IMR-90 (cell line): Measurements from ENCODE around the gene CDK5R1. TPM values are rescaled to one million over a fixed set of nuclear protein-coding genes. Genes with fewer than 3 reads are reported as not detected.

Experiments used
- ATAC-seq: fragments of 200-7000 bp; cut with Tn5 transposase; 2 replicates; pipeline ENCODE4 v1.9.1; 2020; ENCODE audit warnings: low read depth, mild to moderate bottlenecking, moderate library complexity
- BruUV-seq: library from RNA; stranded (reverse); fragments of 400-500 nt; replicated peaks from 2 replicates; lab custom pipeline; 2021; lab: Mats Ljungman, UMichigan
- CTCF ChIA-PET: fragments of 300-600 bp; formaldehyde crosslinking; extraction: SDS; loops from one replicate; lab custom pipeline; 2021; ENCODE audit warnings: antibody characterized with exemption; lab: Yijun Ruan, JAX
- POLR2A ChIA-PET: fragments of 300-600 bp; sonication (Branson Sonifier 250); formaldehyde crosslinking; loops from one replicate; lab custom pipeline; 2022; ENCODE audit warnings: antibody characterized with exemption; ENCODE audit not compliant: unreplicated experiment; lab: Charles Lee
- DNase-seq: peaks from one replicate; pipeline ENCODE4 v3.0.0; 2013
- H2AFZ ChIP-seq: replicated peaks from 2 replicates; pipeline ENCODE3; 2013; ENCODE audit warnings: low read length, mild to moderate bottlenecking; ENCODE audit not compliant: poor library complexity
- H2AK5ac ChIP-seq: 2 replicates; pipeline ENCODE4 v1.6.1; 2013; ENCODE audit warnings: low read depth, low read length, inconsistent platforms
- H2AK9ac ChIP-seq: replicated peaks from 2 replicates; pipeline ENCODE3; 2013; ENCODE audit warnings: mild to moderate bottlenecking, low read depth, low read length, moderate library complexity; ENCODE audit not compliant: poor library complexity
- H2BK120ac ChIP-seq: 2 replicates; pipeline ENCODE4 v1.6.1; 2013; ENCODE audit warnings: low read depth, low read length, inconsistent platforms
- H2BK15ac ChIP-seq: 3 replicates; pipeline ENCODE4 v1.6.1; 2013; ENCODE audit warnings: low read depth, low read length, inconsistent platforms
- H2BK20ac ChIP-seq: 2 replicates; pipeline ENCODE4 v1.6.1; 2013; ENCODE audit warnings: low read depth, mild to moderate bottlenecking, inconsistent platforms, low read length, moderate library complexity
- H2BK5ac ChIP-seq: 2 replicates; pipeline ENCODE4 v1.6.1; 2013; ENCODE audit warnings: mild to moderate bottlenecking, low read depth, low read length, inconsistent platforms; ENCODE audit not compliant: poor library complexity, severe bottlenecking
- H3K14ac ChIP-seq: replicated peaks from 2 replicates; pipeline ENCODE4 v1.6.1; 2013; ENCODE audit warnings: low read depth, low read length, inconsistent platforms
- H3K18ac ChIP-seq: 2 replicates; pipeline ENCODE4 v1.6.1; 2013; ENCODE audit warnings: low read depth, low read length, control low read depth
- H3K23ac ChIP-seq: 2 replicates; pipeline ENCODE4 v1.6.1; 2013; ENCODE audit warnings: low read depth, low read length, inconsistent platforms
- H3K27ac ChIP-seq: 2 replicates; pipeline ENCODE4 v1.5.1; 2013; ENCODE audit warnings: mild to moderate bottlenecking, control low read depth, low read length; ENCODE audit not compliant: insufficient read depth
- H3K27me3 ChIP-seq: 2 replicates; pipeline ENCODE4 v1.6.1; 2013; ENCODE audit warnings: low read length; ENCODE audit not compliant: control insufficient read depth, insufficient read depth
- H3K36me3 ChIP-seq: 2 replicates; pipeline ENCODE4 v1.6.1; 2013; ENCODE audit warnings: low read length, mixed read lengths; ENCODE audit not compliant: control insufficient read depth, insufficient read depth
- H3K4ac ChIP-seq: 2 replicates; pipeline ENCODE4 v1.6.1; 2013; ENCODE audit warnings: low read depth, low read length, inconsistent platforms
- H3K4me1 ChIP-seq: 2 replicates; pipeline ENCODE4 v1.6.1; 2013; ENCODE audit warnings: low read length, mixed read lengths; ENCODE audit not compliant: control insufficient read depth, insufficient read depth
- H3K4me2 ChIP-seq: 2 replicates; pipeline ENCODE4 v1.6.1; 2013; ENCODE audit warnings: low read depth, mild to moderate bottlenecking, control low read depth, low read length, moderate library complexity
- H3K4me3 ChIP-seq: 2 replicates; pipeline ENCODE4 v1.5.1; 2013; ENCODE audit warnings: low read depth, mild to moderate bottlenecking, control low read depth, low read length, moderate library complexity; ENCODE audit not compliant: insufficient read depth
- H3K56ac ChIP-seq: 2 replicates; pipeline ENCODE4 v1.6.1; 2013; ENCODE audit warnings: low read length, inconsistent platforms; ENCODE audit not compliant: insufficient read depth; ENCODE audit errors: extremely low read depth
- H3K79me1 ChIP-seq, 2 experiments: 2 replicates each; pipeline ENCODE4 v1.6.1; 2013; ENCODE audit warnings: low read length in 2 of 2, inconsistent platforms in 1 of 2, low read depth in 1 of 2
- H3K9ac ChIP-seq: 2 replicates; pipeline ENCODE4 v1.6.1; 2013; ENCODE audit warnings: low read depth, low read length, control low read depth
- H3K9me1 ChIP-seq: 2 replicates; pipeline ENCODE4 v1.6.1; 2013; ENCODE audit warnings: low read length, inconsistent platforms; ENCODE audit not compliant: insufficient read depth
- H3K9me3 ChIP-seq: 2 replicates; pipeline ENCODE4 v1.6.1; 2013; ENCODE audit warnings: low read length; ENCODE audit not compliant: control insufficient read depth, insufficient read depth
- H4K20me1 ChIP-seq: 2 replicates; pipeline ENCODE4 v1.6.1; 2013; ENCODE audit warnings: low read length, inconsistent platforms; ENCODE audit not compliant: insufficient read depth
- H4K5ac ChIP-seq: 2 replicates; pipeline ENCODE4 v1.6.1; 2013; ENCODE audit warnings: mild to moderate bottlenecking, low read depth, low read length, control low read depth
- H4K8ac ChIP-seq, 2 experiments: 2 replicates each; pipeline ENCODE4 v1.6.1; 2013; ENCODE audit warnings: low read depth in 2 of 2, low read length in 2 of 2, control low read depth in 1 of 2, inconsistent platforms in 1 of 2
- H4K91ac ChIP-seq: 2 replicates; pipeline ENCODE4 v1.6.1; 2013; ENCODE audit warnings: low read depth, low read length, inconsistent platforms; ENCODE audit not compliant: insufficient read depth
- BHLHE40 ChIP-seq: fragments of 150-350 bp; IDR thresholded peaks from 2 replicates; pipeline ENCODE4 v1.6.1; 2016; ENCODE audit warnings: mild to moderate bottlenecking, low read depth, low read length
- MAZ ChIP-seq: IDR thresholded peaks from 2 replicates; pipeline ENCODE4 v1.6.1; 2012; ENCODE audit warnings: low read depth, mild to moderate bottlenecking, low read length, improper control_type of control experiment, moderate library complexity, borderline replicate concordance
- RCOR1 ChIP-seq: IDR thresholded peaks from 2 replicates; pipeline ENCODE4 v1.6.1; 2012; ENCODE audit warnings: mild to moderate bottlenecking, low read length, improper control_type of control experiment; ENCODE audit not compliant: insufficient replicate concordance
- WGBS, 2 experiments: methylation state at CpG; one replicate each; pipeline versions ENCODE4 v1.1.5 to v1.1.7; 2013; ENCODE audit warnings: missing lambda C conversion rate in 2 of 2; ENCODE audit not compliant: insufficient read length in 1 of 2; ENCODE audit errors: extremely low coverage in 2 of 2; 5-methylcytosine and 5-hydroxymethylcytosine counted together
- dilution Hi-C: fragments of 300-500 bp; cut with HindIII; formaldehyde crosslinking; loops from one replicate; pipeline ENCODE4 v1.14.3; 2018; ENCODE audit warnings: low sequenced_read_pairs; ENCODE audit not compliant: unreplicated experiment
- in situ Hi-C: fragments of 300-500 bp; cut with MboI; formaldehyde crosslinking; loops from 3 replicates; pipeline ENCODE4 v1.14.3; 2019; ENCODE audit warnings: low sequenced_read_pairs, inconsistent platforms, mixed read lengths
- intact Hi-C: fragments of 100-400 bp; cut with micrococcal nuclease; formaldehyde crosslinking; loops from 2 replicates; pipeline ENCODE4 v1.10.0; 2022
- polyA plus RNA-seq, 3 experiments: library from polyadenylated mRNA; depleted of rRNA; stranded (reverse); fragments of >200 nt; gene quantifications; 2 replicates each; pipeline ENCODE4 v1.2.3, GENCODE V29; 2012; ENCODE audit warnings: low replicate concordance in 1 of 3
- total RNA-seq: library from RNA; depleted of rRNA; stranded (reverse); fragments of >200 nt; gene quantifications from 2 replicates; pipeline ENCODE4 v1.2.3, GENCODE V29; 2012
- TF ChIP-seq, protein P1 (sequence below): fragments of 150-350 bp; IDR thresholded peaks from 2 replicates; pipeline ENCODE4 v1.6.1; 2017; ENCODE audit warnings: mild to moderate bottlenecking, antibody characterized with exemption, low read length, low read depth
- TF ChIP-seq, protein P2 (sequence below): fragments of 150-350 bp; IDR thresholded peaks from 2 replicates; pipeline ENCODE4 v1.6.1; 2016; ENCODE audit warnings: low read depth, mild to moderate bottlenecking, low read length, moderate library complexity, borderline replicate concordance

Gene CDK5R1
- total and polyA plus RNA-seq, 2 of the 4 experiments (the other 2 are of a cell fraction) = 0.36 to 0.74 TPM

DNA sequence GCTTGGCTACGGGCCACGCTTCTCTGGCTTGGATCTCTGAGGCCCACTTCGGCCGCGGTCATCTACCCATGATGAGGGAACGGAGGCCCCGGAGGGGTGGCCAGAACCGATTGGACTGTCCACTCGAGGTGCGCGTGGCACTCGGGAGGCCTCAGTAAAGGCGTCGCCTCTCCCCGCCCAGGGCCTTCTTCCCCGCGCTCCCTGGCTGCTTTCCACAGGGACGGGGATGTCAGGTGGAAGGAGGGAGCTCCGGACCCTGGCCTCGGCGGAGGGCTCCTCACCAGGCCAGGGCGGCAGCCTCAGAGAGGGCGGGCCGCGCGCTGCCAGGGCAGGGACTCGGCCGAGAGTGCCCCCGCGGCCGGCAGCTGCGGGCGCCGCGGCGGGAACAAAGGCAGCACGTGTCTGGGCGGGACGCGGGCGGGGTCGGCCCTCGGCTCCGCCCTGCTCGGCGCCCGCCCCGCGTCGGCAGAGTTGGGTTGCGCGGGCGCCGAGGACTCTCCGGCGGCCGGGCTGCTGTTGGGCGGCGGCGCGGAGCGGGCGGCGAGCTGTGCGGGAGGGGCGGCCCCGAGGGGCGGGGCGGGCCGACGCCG, 587 bp upstream of the CDK5R1 start:
- ChIA-PET POLR2A (interaction anchor here (0.6 kb wide), 1 partner anchor 37 kb away, joined by 3 read pairs; no protein-coding TSS in a partner anchor), CTCF (no interaction called here)
- Histone ChIP-seq H4K8ac (peak overlapping the region; percentile 43 to 52; a peak in 1 of 4 replicates), H3K79me1 (peaks cover 0 to 6% of the 10 kb centered on the region in 2 experiments; a peak in 2 of 4 replicates), H3K27ac (no peak overlapping the region; the same call in 1 of the 2 replicates), H3K36me3 (peaks cover 9% of the 10 kb centered on the region; the same call in 1 of the 2 replicates), H3K4me3 (peak overlapping the region; percentile 91), H3K4me1 (peaks cover 5% of the 10 kb centered on the region; the same call in 1 of the 2 replicates), H4K20me1 (peaks cover 4% of the 10 kb centered on the region; the same call in 1 of the 2 replicates), H3K9ac (no peak overlapping the region), H2AK5ac (0 out of 2 replicates have a peak overlapping the region, but pooled peaks have one; percentile 47), H4K5ac (no peak overlapping the region; the same call in 1 of the 2 replicates), H3K56ac (no peak overlapping the region), H2AK9ac (peak overlapping the region; percentile 70), H2BK20ac (no peak overlapping the region), H3K14ac (no peak overlapping the region), H2BK120ac (no peak overlapping the region), H3K18ac (no peak overlapping the region), H3K9me3 (no peaks in the 10 kb centered on the region), H3K23ac (no peak overlapping the region), H4K91ac (no peak overlapping the region), H2AFZ (peak overlapping the region; percentile 93), H3K4ac (0 out of 2 replicates have a peak overlapping the region, but pooled peaks have one; percentile 25), H2BK15ac (no peak overlapping the region), H2BK5ac (no peak overlapping the region), H3K27me3 (no peaks in the 10 kb centered on the region), H3K4me2 (peak overlapping the region; percentile 43; the same call in 1 of the 2 replicates), H3K9me1 (peaks cover 4% of the 10 kb centered on the region)
- no TSS peak for BruUV-seq
- intact Hi-C loops = loop anchor here (5.0 kb wide), 1 partner anchor 171 kb away; no protein-coding TSS in a partner anchor
- TF ChIP-seq, protein P1, sequence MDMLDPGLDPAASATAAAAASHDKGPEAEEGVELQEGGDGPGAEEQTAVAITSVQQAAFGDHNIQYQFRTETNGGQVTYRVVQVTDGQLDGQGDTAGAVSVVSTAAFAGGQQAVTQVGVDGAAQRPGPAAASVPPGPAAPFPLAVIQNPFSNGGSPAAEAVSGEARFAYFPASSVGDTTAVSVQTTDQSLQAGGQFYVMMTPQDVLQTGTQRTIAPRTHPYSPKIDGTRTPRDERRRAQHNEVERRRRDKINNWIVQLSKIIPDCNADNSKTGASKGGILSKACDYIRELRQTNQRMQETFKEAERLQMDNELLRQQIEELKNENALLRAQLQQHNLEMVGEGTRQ = peak; percentile 76
- peak; percentile 93 for TF ChIP-seq BHLHE40
- TF ChIP-seq, protein P2, sequence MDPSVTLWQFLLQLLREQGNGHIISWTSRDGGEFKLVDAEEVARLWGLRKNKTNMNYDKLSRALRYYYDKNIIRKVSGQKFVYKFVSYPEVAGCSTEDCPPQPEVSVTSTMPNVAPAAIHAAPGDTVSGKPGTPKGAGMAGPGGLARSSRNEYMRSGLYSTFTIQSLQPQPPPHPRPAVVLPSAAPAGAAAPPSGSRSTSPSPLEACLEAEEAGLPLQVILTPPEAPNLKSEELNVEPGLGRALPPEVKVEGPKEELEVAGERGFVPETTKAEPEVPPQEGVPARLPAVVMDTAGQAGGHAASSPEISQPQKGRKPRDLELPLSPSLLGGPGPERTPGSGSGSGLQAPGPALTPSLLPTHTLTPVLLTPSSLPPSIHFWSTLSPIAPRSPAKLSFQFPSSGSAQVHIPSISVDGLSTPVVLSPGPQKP = no peak
- peak; percentile 36; the same call in 1 of the 2 replicates for TF ChIP-seq MAZ
- no peak for TF ChIP-seq RCOR1
- peak; percentile 84 for ATAC-seq
- DNase-seq = peak; percentile 61
- in situ Hi-C loops = loop anchor here (25.0 kb wide), 1 partner anchor 276 kb away; no protein-coding TSS in a partner anchor
- dilution Hi-C loops = no loop called here
- 20% methylated on average over 27 of the region's 72 CpGs; no CpG with 5 or more reads in 1 of the 2 experiments for WGBS, 2 experiments
